Measurements from ENCODE around the gene RIN3.

DNA sequence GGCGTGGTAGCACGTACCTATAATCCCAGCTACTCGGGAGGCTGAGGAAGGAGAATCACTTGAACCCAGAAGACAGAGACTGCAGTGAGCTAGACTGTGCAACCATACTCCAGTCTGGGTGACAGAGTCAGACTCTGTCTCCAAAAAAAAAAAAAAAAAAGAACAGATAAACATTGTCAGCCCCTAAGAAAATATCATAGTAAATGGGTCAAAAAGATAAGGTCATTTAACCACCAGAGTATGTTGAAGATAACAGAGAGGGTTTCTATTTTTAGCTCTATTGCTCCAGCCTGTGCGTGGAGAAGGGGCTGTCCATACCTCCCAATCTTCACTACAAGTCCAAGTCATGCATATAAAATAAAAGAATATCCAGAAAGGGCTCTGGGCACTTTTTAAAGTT is 219.4 kb downstream of the RIN3 start:
- TF ChIP-seq, protein P1, sequence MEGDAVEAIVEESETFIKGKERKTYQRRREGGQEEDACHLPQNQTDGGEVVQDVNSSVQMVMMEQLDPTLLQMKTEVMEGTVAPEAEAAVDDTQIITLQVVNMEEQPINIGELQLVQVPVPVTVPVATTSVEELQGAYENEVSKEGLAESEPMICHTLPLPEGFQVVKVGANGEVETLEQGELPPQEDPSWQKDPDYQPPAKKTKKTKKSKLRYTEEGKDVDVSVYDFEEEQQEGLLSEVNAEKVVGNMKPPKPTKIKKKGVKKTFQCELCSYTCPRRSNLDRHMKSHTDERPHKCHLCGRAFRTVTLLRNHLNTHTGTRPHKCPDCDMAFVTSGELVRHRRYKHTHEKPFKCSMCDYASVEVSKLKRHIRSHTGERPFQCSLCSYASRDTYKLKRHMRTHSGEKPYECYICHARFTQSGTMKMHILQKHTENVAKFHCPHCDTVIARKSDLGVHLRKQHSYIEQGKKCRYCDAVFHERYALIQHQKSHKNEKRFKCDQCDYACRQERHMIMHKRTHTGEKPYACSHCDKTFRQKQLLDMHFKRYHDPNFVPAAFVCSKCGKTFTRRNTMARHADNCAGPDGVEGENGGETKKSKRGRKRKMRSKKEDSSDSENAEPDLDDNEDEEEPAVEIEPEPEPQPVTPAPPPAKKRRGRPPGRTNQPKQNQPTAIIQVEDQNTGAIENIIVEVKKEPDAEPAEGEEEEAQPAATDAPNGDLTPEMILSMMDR (IDR thresholded peaks at IDR 0.05) = no peak
- TF ChIP-seq EP300 (IDR thresholded peaks at IDR 0.05) = no peak
- no peak for TF ChIP-seq POLR2AphosphoS5 (IDR thresholded peaks at IDR 0.05)

All from gastroesophageal sphincter (tissue), 3 donors.